Left cardiac atrium (tissue), 4 donors: ENCODE measurements around the gene ADAMTS10. TPM values are rescaled to one million over a fixed set of nuclear protein-coding genes. Genes with fewer than 3 reads are reported as not detected.

Source experiments
- ATAC-seq, 2 donors: fragments of 200-7000 bp; cut with Tn5 transposase; one replicate each; pipeline ENCODE4 v1.9.1; 2020; ENCODE audit warnings: mild to moderate bottlenecking in 2 of 2, moderate library complexity in 2 of 2
- DNase-seq: peaks from one replicate; pipeline ENCODE4 v3.0.0-alpha.2; 2020
- intact Hi-C, 2 donors: fragments of 100-400 bp; cut with DNase I; formaldehyde crosslinking; loops; one replicate each; pipeline versions ENCODE4 v1.14.1 to v1.15.1; 2022 to 2023
- total RNA-seq, 2 donors: library from RNA; stranded (reverse); fragmentation: NEBNext Ultra II Directional; extraction: Animal tissue kit (Norgen Biotek cat#: 25700); gene quantifications; one replicate each; pipeline ENCODE4 v1.2.1, GENCODE V29; 2021
- donor health status: DM: no; HTN: yes; CAD: no.
- donor health status: DM: no; HTN: yes; CAD: no; lungs with severe emphysema.
- donor health status: DM: yes; HTN: yes; CAD: no.
- donor health status: Dilated cardiomyopathy.

ADAMTS10 gene
- total RNA-seq, 2 donors from 2014 or later = 10.8 to 12.4 TPM

GRCh38 chr19:8532225-8532624, 78.3 kb downstream of the ADAMTS10 start:
- intact Hi-C loops = no loop called here
- no peak for ATAC-seq
- DNase-seq = no peak

GRCh38 chr19:8531470-8531869, 79.0 kb downstream of the ADAMTS10 start:
- intact Hi-C loops = no loop called here

More at GRCh38 chr19:8531470-8531869, 79.0 kb downstream of the ADAMTS10 start:
- ATAC-seq (no peak), DNase-seq (no peak)

Other genes with a start within 250 kb of the ADAMTS10 start
- gene ANGPTL4, start 246.6 kb downstream of the ADAMTS10 start, total RNA-seq = 10 to 100 TPM; 16.3 to 81.6 TPM
- gene RAB11B, start 220.4 kb downstream of the ADAMTS10 start, total RNA-seq = 100 to 1,000 TPM; 133 to 163 TPM
- gene MARCHF2, start 197.4 kb downstream of the ADAMTS10 start, total RNA-seq = 10 to 100 TPM; 81.1 to 87.8 TPM
- 100 to 1,000 TPM; 102 to 126 TPM for gene HNRNPM, start 165.7 kb downstream of the ADAMTS10 start, total RNA-seq
- gene PRAM1, start 108.1 kb downstream of the ADAMTS10 start, total RNA-seq = 1 to 10 TPM; 1.0 to 1.4 TPM
- 10 to 100 TPM; 13.6 to 16.6 TPM for gene ZNF414, start 96.5 kb downstream of the ADAMTS10 start, total RNA-seq
- gene MYO1F, start 33.3 kb downstream of the ADAMTS10 start, total RNA-seq = 10 to 100 TPM; 13.2 to 19.5 TPM
- not detected for gene NFILZ, start 19.9 kb upstream of the ADAMTS10 start, total RNA-seq
- gene ACTL9, start 88.1 kb upstream of the ADAMTS10 start, total RNA-seq = not detected
- gene OR2Z1, start 110.9 kb upstream of the ADAMTS10 start, total RNA-seq = not detected
- 10 to 100 TPM; 13.3 to 13.5 TPM for gene ZNF558, start 221.6 kb upstream of the ADAMTS10 start, total RNA-seq
- not detected for gene MBD3L1, start 221.7 kb upstream of the ADAMTS10 start, total RNA-seq